ENCODE measurements around the gene DLG2.
"Not testable (repeated sequence)": the region's sequence is repeated elsewhere in the genome, so short reads cannot be mapped to it uniquely, and the experiment has no call there.

The DLG2 gene

DNA sequence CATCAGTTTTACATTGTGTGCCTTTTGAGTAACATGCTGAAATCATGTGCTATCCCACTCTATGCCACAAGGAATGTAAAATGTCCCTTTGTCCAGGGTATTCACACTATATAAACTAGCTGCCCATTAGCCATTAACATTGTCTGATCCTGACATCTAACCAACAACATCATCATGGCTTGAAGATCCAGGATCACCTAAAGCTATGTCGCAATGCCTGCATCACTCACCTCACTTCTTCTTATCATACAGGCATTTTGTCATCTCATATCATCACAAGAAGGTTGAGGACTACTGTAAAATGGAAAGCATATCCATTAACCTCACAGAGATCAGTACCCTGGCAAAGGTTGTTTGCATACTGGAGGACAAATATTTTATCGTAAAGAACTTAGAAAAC, 742.3 kb downstream of the DLG2 start:
- no peak for DNase-seq

DNA sequence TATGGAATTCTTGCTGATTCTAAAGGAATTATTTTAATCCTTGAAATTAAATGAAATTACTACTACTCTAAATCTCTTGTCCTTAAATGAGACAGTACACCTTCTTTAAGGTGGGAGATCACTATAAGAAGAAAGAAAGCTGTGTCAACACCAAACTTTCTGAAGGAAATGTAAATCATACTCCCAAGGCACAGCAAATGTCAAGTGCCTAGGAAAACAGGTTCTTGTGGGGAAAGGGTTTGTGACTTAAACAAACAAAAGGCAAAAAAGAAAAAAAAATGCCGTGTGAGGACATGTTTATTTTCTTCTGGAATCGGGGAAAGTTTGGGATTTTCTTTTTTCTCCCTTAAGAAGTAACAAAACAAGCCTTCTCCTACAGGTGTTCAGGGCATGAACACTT, 745.1 kb downstream of the DLG2 start:
- DNase-seq: no peak

DNA sequence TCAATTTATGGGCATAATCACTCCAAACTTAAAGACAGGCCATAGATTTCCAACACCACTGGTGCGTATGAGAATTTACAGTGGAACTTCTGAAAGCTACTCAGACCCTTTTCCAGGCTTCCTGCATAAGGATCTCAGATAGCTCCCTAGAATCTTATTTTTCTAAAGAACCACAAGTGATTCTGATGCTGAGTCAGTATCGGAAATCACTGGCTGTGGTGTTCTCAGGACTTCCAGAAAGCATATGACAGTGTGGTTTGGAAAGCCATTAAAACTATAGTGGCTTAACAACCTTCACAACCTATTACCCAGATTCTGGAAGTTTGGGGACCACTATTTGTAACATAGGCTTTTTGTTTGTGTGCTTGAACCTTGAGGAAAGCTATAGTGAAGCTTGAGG, 756.0 kb downstream of the DLG2 start:
- no peak for DNase-seq

DNA sequence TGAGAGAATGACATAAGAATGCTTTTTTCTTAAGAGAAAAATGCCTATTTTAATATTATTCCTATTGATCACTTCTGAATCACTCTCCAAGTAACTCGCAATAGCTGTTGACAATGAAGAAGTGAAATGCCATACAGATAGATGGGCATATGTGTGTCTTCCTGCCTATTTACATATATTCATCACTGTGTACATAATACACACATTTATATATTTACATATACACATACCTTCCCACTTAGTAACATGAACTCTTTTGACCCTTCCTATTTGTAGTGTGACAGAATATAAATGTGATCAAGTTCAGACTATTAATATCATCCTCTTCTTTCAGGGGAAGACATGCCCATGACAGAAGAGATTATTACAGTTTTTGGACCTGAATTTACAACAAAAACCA, 756.7 kb downstream of the DLG2 start:
- DNase-seq: no peak

DNA sequence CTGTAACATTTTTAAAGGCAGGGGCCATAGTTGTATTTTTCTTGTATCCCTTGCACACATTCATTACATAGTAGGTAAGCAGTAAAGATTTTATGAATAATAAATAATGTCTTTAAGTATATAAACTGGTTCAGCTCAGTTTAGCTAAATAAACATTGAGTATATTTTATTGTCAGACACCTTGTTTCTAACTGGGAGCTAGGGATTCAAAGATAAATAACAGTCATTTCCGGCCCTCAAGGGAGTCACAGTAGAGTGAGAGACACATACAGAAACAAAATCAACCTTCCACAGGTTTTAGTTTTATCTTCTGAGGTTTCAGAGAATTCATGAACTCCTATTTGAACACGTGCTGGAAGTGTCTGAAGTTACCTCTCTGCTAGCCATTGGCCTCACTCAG, 760.2 kb downstream of the DLG2 start:
- no peak for DNase-seq

DNA sequence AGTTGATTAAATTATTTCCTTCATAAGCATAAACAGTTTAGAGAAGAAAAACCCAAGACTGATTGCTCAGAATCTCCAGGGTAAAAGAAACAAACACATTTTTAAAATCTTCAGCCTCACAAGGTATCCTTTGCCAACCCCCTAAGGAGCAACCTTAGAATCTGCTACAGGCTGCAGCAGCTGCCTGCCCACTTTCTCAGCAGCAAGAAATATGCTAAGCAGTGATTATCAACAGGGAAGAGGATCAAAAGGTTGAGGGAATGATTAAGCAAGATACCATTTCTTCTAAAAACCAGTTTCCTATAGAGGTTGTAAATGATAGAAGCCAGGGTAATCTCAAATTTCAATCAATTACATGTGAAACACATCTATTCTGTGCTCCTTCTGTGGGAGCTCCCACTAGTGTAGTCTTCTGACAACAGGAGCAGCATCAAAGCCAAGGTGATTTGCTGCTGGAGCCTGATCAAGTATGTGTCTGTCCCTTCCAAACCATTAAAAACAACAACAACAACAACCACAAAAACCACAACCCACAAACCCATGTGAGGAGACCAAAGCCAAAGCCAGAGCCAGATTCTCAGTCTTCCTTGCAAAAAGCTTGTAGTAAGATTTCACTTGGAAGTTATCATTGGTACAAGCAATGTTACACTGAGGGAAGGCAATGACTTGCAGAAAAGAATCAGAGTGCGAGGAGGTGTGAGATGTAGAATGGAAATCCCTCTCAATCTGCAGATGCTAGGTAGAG, 761.2 kb downstream of the DLG2 start:
- DNase-seq: no peak

DNA sequence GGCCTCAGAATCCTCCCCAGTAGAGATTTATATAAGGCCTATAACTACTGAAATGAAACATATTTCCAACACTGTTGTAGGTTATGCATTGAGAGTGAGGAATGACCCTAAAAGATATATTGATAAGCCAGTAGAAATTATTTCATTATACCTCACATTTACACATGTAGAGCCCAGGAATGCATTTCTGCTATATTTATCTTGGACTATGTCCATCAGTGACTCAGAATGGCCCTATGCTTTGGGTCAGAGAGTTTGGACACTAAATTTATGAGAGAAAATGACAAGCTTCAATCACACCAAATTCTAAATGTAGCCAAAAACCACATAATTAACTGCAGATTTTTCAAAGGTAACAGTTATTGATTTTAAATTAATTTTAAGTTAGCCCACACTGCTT, 761.9 kb downstream of the DLG2 start:
- DNase-seq: no peak

DNA sequence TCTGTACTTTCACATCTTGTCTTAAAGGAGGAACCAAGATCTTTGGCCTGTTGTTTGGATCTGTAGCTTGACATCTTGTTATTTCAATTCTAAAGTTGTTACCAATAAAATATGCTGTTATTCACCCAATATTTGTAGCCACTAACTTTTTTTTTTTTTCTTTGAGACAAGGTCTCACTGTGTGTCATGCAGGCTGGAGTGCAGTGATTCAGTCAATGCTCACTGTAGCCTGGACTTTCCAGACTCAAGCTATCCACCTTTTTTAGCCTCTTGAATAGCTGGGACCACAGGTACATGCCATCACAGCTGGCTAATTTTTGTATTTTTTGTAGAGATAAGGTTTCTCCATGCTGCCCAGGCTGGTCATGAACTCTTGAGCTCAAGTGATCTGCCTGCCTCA, 769.4 kb downstream of the DLG2 start:
- DNase-seq: no peak

DNA sequence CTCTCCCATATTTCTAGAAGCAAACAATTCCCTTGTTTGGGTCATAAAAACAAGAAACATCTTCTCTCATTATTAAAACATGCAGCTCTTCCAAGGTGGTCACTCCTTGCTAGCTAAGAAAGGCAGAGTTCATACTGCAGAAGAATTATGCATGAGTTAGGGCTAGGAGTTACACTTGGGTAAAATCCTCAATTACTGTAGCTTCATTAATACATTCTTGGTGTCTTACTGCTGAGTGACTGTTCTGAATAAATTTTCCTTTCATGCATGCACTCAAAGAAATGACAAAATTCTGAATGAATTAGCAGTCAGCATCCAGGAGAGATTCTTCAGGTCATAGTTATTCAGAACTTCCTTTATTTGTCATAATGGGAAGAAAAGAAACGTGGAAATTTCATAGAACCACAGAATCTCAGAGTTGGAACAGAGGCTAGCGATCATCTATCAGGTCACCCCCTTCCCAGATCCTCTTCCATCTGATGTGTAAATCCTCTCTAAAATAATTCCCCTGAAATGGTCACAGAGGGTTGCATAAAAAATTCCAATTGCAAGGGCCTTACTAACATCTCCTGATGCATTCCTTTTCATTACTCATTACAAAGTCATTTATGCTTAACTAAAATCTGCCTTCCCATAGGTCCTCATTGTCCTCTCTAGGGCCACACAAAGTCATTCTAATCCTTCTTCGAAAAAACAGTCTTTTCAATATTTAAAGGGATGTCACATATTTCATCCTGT, 771.5 kb downstream of the DLG2 start:
- DNase-seq: no peak

DNA sequence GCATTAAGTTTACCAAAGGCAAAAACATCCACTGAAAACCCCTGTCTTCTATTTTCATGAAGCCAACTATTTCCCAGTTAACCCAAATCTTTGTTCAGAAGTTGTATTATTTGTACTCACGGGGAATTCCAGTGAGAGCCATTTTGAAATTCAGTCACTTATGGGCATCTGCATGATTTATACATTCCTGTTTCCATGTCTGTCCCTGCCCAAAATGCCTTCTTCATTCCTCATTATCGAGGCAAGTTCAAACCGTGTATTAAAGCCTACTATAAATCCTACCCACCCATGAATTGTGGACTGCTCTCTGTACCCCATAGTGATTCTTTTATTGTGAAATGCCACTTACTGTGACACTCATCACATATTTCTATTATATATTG, 772.7 kb downstream of the DLG2 start:
- no peak for DNase-seq

DNA sequence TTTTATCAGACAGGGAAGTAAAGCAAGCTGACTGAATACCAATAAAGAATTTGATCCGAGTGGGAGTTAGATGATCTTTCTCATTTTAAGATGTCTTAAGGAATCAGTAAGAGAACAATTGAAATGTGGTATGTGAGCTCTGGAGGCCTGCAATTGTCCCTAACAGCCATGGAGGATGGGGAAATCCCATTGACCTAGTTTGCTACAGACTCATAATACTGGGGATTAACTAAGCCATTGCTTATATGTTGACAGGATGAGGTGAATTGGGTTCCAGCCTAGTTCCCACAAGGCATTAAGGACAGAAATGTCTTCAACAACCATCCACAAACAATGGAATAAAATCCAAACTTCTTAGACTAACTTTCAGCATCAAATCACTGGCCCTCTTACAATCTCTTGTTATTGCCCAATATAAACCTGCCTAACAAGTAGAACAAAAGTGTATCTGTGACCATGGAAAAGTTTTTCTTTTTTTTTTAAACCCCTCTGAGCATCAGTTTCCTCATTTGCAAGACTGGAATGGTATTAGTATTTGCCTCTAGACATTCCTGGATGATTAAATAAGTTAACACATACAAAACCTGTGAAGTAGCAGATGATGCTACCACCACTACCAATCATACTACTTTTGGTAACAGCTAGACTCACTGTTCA, 773.2 kb downstream of the DLG2 start:
- DNase-seq: no peak

DNA sequence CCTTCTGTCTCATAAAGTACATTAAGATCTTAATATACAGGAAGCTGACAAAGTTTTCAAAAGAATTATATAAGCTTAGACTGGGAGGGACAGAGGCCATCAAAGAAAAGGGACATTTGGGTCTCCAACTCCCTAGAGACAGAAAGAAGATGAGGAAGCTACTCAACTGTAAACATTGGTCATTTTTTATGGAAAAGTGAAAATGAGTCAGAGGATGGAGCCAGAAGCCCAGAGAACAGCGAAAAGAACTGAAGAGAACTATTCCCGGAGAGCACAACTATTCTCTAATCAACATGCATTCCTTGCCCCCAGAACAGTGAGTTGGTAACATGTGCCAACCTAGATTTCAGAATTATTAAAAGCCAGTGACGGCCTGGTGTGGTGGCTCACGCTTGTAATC, 779.3 kb downstream of the DLG2 start:
- no peak for DNase-seq

DNA sequence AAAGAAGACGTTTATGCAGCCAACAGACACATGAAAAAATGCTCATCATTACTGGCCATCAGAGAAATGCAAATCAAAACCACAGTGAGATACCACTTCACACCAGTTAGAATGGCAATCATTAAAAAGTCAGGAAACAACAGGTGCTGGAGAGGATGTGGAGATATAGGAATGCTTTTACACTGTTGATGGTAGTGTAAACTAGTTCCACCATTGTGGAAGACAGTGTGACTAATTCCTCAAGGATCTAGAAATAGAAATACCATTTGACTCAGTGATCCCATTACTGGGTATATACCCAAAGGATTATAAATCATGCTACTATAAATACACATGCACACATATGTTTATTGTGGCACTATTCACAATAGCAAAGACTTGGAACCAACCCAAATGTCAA, 786.9 kb downstream of the DLG2 start:
- DNase-seq: not testable (repeated sequence)

DNA sequence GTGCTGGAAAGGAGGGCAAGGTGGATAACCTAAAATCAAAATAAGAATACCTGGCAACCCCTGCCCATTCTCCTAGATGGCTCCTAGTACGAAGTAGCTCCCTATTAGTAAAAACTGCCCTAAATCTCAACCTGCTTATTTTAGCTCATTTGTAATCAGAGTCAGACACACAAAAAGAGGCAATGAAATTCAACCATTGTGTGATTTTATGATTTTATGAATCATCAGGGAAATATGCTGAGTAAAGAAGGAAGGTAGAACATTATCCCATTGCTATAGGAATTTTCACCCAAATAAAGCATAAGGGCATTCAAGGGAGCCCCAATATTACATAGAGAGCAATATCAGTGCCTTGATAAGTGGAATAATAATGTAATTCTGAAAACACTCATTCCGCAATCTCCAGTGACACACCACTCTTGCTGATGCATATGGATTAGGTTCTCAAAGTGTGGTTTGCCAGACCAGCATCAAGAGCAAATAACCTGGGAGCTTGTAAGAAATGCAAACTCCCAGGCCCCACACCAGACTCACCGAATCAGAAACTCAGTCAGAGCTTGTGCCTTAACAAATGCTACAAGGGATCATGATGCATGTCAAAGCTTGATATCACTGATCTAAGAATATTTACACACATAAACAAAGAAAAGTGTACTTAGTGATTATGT, 789.6 kb downstream of the DLG2 start:
- DNase-seq: no peak

DNA sequence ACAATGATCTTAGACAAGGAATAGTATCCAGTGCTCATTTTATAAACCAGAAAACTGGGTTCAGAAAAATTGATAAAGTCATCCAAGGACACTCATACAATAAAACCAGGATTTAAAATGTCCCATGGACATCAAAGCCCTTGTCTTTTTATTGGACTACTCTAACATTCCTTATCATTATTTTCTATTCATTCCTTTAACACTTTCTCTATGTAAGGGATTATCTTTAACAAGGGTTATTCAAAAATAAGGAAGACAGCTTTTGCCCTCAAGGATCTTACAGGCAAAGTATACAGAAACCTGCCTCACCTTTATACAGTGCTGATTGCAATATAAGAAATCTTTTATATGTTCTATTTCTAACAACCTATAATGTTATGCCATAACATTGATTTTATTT, 790.8 kb downstream of the DLG2 start:
- no peak for DNase-seq

DNA sequence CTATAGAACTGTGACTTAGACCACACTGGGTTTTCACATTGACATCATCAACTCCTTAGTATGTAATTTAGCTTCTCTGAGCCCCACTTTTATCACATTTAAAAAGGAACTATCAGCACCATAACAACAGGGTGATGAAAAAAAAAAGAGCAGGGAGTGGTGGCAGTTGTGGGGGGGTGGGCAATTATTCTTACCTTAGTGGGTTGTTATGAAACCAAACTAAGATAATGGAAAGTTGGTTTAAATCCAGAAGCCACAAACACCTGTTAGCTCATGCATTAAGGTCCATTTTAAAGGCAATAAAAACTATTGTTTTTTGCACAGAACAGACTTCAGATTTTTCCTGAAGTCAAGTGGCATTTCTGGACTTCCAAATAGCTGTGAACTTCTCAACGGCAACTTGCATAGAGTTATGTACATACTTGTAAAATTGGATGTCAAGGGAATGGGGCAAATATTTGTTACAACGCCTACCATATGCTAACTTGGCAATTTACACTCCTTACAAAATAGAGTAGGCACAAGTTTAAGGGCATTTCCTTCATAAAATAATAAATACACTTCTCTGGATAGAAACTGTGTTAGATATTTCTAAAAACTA, 793.6 kb downstream of the DLG2 start:
- DNase-seq: no peak

DNA sequence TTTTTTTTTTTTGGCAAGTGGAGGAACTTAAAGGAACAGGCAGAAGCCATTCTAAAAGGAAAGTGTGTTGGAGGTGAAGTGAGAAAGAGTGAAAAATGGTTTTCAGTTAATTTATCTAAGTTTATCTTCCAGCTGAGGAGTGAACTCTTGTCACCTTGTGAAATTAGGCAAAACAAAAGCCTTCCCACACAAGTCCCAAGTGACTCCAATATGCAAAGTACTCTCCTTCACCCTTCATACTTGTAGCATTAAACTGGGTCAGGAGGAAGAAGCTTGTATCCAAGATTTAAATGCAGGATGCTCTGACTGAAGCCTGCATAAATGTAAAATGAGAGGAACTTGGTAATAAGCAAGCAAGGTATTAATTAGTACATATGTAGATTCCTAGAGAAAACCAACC, 796.8 kb downstream of the DLG2 start:
- DNase-seq: no peak

DNA sequence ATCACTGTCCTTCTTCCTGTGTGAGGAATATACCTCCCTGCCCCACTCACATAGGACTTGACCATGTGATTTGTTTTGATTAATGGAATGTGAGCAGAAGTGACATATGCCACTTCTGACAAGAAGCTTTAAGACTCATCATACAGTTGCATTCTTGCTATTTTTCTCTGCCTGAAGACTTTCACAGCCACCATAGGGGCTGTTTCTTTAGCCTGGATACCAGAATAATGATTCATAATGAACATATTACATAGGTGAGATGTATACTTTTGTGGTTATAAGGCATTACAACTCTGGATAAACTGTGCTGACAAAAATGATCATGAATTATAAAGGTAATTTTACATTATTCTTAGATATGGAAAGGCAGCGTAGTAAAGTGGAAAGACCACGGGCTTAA, 798.0 kb downstream of the DLG2 start:
- DNase-seq: no peak

DNA sequence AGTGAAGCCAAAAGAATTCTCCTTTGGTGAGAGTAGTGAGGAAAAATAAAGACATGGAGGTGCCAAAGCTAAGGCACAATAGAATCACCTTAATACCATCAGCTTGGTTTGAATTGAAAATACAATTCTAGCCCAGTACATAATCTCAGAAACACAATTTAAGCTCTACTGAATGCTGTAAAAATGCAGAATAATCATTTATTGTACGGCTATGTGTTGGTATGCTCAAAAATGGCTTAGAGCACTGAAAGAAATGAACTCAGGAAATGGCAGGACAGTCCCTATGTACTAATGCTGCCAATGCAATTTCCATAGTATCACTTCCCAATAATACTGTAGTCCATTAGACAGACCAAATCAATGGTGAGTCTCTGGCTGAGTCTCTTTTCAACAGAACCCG, 798.5 kb downstream of the DLG2 start:
- DNase-seq: no peak

DNA sequence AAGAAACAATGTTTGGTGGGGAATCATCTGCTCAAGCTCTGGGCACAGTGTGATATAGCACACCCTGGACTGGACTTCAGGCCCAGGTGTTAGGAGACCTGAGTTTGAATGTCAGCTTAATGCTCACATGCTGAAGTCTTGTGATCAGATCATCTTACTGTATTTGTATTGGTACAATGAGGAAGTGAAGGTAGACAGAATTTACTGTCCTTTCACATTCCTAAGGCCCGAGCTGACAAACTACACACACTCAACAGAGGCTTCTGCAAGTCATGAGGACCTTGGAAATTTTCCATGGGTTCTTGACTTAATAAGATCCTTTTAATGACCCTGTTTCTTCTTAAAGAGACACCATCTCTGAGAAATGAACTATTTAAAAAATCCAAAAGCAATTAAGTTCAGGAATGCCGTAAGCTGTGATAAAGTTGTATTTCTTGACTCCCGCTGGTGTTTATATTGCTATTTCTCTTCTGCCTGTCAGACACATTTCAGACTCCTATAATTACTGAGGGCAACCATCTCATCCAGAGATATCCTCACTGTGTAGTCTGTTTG, 802.0 kb downstream of the DLG2 start:
- no peak for DNase-seq

DNA sequence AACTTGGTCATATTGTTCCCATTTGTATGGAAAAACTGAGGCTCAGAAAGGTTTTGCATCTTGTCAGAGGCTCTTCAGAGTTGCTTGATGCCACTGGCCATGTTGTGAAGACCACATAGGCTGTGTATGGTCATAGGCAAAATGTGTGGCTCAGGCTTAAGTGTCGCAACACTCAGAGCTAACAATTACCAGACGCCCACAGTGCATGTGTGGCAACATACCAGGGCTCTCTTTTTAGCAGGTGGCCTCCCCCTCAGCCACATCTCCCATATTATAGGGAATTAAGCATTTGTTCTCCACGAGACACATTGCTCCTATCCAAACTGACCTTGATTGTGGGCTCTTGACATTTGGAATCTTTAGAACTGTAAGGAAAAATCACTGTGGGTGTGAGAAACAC, 802.5 kb downstream of the DLG2 start:
- DNase-seq: no peak

DNA sequence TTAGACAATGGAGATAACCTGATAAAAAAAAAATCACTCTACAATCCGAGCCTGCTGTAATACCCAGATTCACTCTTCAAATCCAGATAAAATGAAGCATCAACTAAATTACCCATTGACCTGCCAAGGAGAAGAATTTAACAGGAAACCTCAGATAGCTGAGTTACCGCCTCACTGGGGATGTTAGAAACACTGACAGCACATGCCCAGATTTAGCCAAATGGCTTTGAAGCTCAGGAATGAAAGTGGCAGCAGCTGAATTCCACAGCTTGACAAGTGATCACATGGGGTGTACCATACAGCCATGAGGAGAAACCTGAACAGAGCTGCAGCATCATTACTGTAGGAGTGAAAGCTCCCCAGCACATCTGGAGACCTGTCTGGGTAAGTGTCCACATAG, 807.6 kb downstream of the DLG2 start:
- no peak for DNase-seq

DNA sequence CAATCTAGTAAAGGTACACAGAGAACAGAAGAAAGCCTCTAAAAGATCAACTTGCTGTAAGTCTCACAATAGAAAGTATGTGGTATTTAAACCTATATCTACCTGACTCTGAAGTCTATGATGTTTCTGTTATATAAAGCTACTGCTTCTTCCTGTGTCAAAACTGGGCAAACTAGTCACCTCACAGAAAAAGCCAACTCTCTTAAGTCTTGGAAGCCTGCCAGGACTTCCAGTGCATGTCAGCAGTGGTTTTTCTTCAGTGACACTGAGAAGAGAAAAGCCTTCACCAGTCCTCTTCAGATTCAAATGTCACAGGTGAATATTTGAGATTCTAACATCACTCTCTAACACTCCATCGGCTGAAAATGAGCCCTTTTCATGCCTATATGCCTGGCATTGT, 808.0 kb downstream of the DLG2 start:
- DNase-seq: no peak
